ENCODE data around the gene PPP1R11. TPM values are rescaled to one million over a fixed set of nuclear protein-coding genes. Genes with fewer than 3 reads are reported as not detected.

PPP1R11 gene
- total RNA-seq, 6 experiments from 2014 or later = 22.9 to 37.2 (median 25.7) TPM

DNA sequence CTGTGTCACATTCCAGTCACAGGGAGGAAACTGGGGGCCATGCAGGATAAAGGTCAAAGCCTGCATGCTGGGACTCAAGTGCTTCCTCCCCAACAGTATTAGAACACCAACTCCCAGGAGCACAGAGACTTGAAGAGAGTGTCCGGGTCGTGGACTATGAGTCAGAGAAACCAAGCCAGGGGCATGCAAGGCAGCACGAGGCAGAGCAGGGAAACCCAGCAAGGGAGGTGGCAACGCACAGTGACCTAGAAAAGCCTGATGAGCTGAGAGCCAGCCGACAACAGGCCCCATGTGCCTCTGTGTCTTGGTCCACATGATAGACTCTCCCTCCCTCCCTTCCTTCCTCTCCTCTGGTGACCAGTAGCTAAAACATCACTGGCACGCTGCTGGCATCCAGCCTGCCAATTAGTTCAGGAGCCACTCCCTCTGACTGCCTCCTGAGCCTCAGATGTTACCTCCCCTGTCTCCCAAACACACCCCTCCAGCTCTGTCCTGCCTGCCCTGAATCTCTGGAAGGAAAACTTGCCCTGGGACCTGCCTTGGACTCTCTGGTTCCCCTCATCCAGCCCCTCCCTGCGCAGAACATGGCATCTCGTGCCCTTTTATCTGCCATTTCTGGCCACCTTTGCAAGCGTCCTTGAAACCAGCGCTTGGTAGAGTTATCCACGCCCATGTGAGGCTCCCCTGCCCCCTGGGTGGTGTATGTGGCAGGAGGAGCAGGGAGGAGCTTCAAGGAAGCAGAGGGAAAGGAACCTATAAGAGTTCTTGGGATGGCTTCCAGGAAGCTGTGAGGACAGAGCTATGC is 24.8 kb downstream of the PPP1R11 start:
- 52% methylated on average over 8 of the region's 11 CpGs for WGBS (ENCODE audit: insufficient coverage, low coverage, low lambda C conversion rate, missing lambda C conversion rate)
- Histone ChIP-seq H3K4me1 (no peaks in the 10 kb centered on the region), H3K27me3 (no peaks in the 10 kb centered on the region), H3K36me3 (no peaks in the 10 kb centered on the region), H3K27ac (no peak overlapping the region), H3K9me3 (no peaks in the 10 kb centered on the region), H3K4me3 (no peak overlapping the region)
- no peak for DNase-seq
- no peak for TF ChIP-seq POLR2A (IDR thresholded peaks at IDR 0.05)
- TF ChIP-seq, protein P1, sequence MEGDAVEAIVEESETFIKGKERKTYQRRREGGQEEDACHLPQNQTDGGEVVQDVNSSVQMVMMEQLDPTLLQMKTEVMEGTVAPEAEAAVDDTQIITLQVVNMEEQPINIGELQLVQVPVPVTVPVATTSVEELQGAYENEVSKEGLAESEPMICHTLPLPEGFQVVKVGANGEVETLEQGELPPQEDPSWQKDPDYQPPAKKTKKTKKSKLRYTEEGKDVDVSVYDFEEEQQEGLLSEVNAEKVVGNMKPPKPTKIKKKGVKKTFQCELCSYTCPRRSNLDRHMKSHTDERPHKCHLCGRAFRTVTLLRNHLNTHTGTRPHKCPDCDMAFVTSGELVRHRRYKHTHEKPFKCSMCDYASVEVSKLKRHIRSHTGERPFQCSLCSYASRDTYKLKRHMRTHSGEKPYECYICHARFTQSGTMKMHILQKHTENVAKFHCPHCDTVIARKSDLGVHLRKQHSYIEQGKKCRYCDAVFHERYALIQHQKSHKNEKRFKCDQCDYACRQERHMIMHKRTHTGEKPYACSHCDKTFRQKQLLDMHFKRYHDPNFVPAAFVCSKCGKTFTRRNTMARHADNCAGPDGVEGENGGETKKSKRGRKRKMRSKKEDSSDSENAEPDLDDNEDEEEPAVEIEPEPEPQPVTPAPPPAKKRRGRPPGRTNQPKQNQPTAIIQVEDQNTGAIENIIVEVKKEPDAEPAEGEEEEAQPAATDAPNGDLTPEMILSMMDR (IDR thresholded peaks at IDR 0.05) = no peak
- ATAC-seq = peak in 2 of 4 donors; percentile 33 to 45
- intact Hi-C loops (cut with DNase I) = no loop called here

DNA sequence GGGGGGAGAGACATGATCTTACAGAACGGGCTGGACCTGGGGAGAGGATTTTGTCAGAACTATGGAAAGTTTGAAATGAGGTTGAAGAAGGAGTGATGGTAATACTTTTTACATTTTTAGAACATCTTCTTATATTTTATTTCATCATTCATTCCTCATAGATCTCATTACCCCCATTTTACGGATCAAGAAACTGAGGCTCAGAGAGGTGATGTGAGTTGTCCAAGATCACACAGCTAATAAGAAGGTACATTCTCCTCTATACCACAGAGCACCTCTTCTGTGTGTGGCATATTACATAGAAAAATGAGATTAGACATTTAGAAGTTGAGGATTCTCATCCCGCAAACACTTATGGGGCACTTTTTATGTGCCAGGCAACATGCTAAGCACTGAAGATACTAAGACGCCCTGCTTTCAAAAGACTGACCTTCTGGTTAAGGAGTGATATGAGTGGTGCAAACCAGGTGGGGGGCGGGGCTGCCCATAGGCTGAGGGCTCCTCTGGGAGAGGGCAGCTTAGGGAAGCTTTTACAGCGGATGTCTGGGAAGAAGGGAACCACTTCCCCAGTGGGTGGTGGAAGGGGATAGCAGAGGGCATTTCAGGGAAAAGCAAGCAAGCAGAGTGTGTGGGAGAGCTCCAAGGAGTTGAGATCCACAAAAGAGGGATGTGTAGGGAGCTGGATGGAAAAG is 26.0 kb downstream of the PPP1R11 start:
- no peaks in the 10 kb centered on the region for H3K4me1 ChIP-seq
- WGBS (ENCODE audit: insufficient coverage, low coverage, low lambda C conversion rate, missing lambda C conversion rate) = 43% methylated on average over 4 of the region's 6 CpGs
- H3K27me3 ChIP-seq = no peaks in the 10 kb centered on the region
- H3K27ac ChIP-seq = no peak overlapping the region
- ATAC-seq (no peak), DNase-seq (no peak)
- H3K36me3 ChIP-seq = no peaks in the 10 kb centered on the region
- intact Hi-C loops (cut with DNase I) = no loop called here
- no peak overlapping the region for H3K4me3 ChIP-seq
- no peaks in the 10 kb centered on the region for H3K9me3 ChIP-seq
- TF ChIP-seq, protein P1 (IDR thresholded peaks at IDR 0.05) = no peak
- TF ChIP-seq POLR2A (IDR thresholded peaks at IDR 0.05) = no peak

DNA sequence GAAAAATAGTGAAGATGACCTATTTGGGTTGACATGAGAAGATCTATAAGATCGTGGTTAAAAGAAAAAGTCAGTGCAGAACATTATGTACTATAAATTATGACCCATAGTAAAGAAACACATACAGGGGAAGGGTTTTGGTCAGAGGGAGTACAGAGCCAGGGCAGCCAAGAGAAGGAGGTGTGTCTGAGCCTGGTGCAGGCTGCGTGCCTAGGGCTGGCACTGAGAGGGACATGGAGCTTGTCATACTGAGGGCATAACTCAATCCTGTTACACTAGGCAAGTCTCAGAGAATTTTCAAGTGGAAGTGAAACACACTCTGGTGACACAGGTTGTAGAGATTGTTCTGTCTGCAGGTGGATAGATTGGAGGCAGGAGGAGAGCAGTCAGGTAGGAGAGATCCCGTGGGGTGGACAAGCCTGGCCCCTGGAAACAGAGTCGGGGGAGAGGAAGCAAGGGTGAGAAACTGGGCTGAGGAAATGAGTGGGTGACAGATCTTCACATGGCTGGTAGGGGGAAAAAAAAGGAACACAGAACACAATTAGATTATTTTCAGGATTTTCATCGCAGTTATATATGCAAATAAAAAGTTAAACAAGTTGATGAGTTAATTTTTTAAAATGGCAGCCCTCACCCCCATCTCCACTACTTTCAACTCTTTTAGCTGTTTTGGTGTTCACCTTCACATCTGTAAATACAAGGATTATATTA is 27.1 kb downstream of the PPP1R11 start:
- TF ChIP-seq, protein P1 (IDR thresholded peaks at IDR 0.05) = no peak
- no peak for TF ChIP-seq POLR2A (IDR thresholded peaks at IDR 0.05)
- no peak overlapping the region for H3K27ac ChIP-seq
- DNase-seq = no peak

GRCh38 chr6:30096829-30097228 is 29.8 kb downstream of the PPP1R11 start:
- 36% methylated on average over 1 of the region's 1 CpG for WGBS (ENCODE audit: insufficient coverage, low coverage, low lambda C conversion rate, missing lambda C conversion rate)
- H3K27me3 ChIP-seq = peaks cover 0 to 3% of the 10 kb centered on the region in 2 donors
- TF ChIP-seq, protein P1 (IDR thresholded peaks at IDR 0.05) = no peak
- no peak for TF ChIP-seq POLR2A (IDR thresholded peaks at IDR 0.05)

More for the DNA sequence above, 27.1 kb downstream of the PPP1R11 start:
- no peaks in the 10 kb centered on the region for H3K36me3 ChIP-seq
- H3K4me1 ChIP-seq = no peaks in the 10 kb centered on the region
- WGBS (ENCODE audit: insufficient coverage, low coverage, low lambda C conversion rate, missing lambda C conversion rate) = 53% methylated on average over 5 of the region's 5 CpGs
- H3K27me3 ChIP-seq = no peaks in the 10 kb centered on the region
- ATAC-seq = no peak
- H3K4me3 ChIP-seq = no peak overlapping the region
- H3K9me3 ChIP-seq = no peaks in the 10 kb centered on the region
- intact Hi-C loops (cut with DNase I) = no loop called here

More at GRCh38 chr6:30096829-30097228, 29.8 kb downstream of the PPP1R11 start:
- ATAC-seq = no peak
- H3K4me1 ChIP-seq = peaks cover 0 to 14% (median 2%) of the 10 kb centered on the region in 4 donors
- intact Hi-C loops (cut with DNase I) = no loop called here
- no peaks in the 10 kb centered on the region for H3K9me3 ChIP-seq
- no peak for DNase-seq
- H3K27ac ChIP-seq = no peak overlapping the region
- H3K4me3 ChIP-seq = no peak overlapping the region
- H3K36me3 ChIP-seq = no peaks in the 10 kb centered on the region

Data from right lobe of liver (tissue), 6 donors.